ENCODE results near the gene ANKRD13D. TPM values are rescaled to one million over a fixed set of nuclear protein-coding genes. Genes with fewer than 3 reads are reported as not detected.

Gene ANKRD13D
- total and polyA plus RNA-seq, 2 of the 8 experiments (the other 6 are each of a cell fraction or from before 2014, with no cell fraction given): 24.9 to 26.5 TPM

DNA sequence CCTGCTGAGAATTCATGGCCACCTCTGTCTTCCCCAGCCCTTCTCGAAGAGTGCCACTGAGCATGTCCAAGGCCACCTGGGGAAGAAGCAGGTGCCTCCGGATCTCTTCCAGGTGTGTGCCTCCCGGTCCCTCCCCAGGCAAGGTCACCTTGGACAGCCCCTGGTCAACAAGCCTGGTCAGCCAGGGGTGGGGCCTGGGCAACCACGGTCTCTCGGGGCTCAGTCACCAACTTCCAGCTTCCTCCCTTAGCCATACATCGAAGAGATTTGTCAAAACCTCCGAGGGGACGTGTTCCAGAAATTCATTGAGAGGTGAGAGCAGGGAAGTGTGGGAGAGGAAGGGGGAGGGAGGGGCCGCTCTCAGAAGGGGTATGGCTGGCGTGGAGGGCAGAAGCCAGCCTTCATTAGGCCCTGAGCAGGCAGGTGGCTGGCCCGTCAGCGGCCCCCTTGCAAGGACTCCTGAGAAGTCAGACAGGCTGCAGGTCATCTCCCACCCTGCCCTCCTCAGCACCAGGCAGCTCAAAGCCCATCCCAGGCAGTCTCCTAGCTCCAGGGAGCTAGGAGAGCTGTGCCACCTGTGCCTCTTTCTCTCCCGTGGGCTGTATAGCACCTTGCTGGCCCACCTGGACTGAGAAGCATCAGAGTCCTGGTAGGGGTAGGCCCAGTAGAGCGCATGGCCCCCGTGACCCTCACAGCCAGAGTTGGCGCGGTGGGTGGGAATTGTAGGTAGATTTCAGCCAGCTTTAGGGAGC lies 9.3 kb upstream of the ANKRD13D start:
- no peak for FAIRE-seq
- peaks cover 12 to 41% (median 37%) of the 10 kb centered on the region in 4 experiments for H3K36me3 ChIP-seq (ENCODE audit: control insufficient read depth in 2 of 4, insufficient read depth in 4 of 4, low read length in 3 of 4)

More for the DNA sequence above, 9.3 kb upstream of the ANKRD13D start:
- no peak overlapping the region for H3K4me2 ChIP-seq (ENCODE audit: insufficient read depth in 1 of 2, low read depth in 2 of 2, low read length in 2 of 2)
- DNase-seq (ENCODE audit: low read depth in 1 of 2, low spot score in 2 of 2): no peak
- H3K14ac ChIP-seq (ENCODE audit: insufficient read length): no peak overlapping the region
- no peak overlapping the region for H2BK12ac ChIP-seq (ENCODE audit: low read depth, low read length)
- no peak overlapping the region for H2AFZ ChIP-seq (ENCODE audit: low read length)
- peaks cover 0 to 24% (median 15%) of the 10 kb centered on the region in 4 experiments; a peak in 6 of 7 replicates for H3K4me1 ChIP-seq (replicated peaks in 1 of 4; ENCODE audit: control insufficient read depth in 3 of 4, insufficient read depth in 4 of 4, low read length in 3 of 4)
- H2BK5ac ChIP-seq (ENCODE audit: low read depth, low read length): no peak overlapping the region
- no peak overlapping the region for H2AK5ac ChIP-seq (ENCODE audit: low read depth, low read length)
- ChIA-PET CTCF (ENCODE audit: partially characterized antibody) (interaction anchor here (0.6 to 3.7 kb wide), 6 partner anchors 8 to 110 kb away, joined by 3 to 27 read pairs (median 4); partner anchors contain the start of genes ANKRD13D and GRK2), POLR2A (ENCODE audit: partially characterized antibody) (interaction anchor here (1.2 to 1.4 kb wide), 2 partner anchors 9 to 13 kb away, joined by 4 to 7 read pairs; partner anchors contain the start of gene GRK2)
- no peaks in the 10 kb centered on the region; the same call in 1 of the 2 replicates for H3K23me2 ChIP-seq (ENCODE audit: low read depth, low read length)
- no peak overlapping the region for H2BK20ac ChIP-seq (ENCODE audit: low read length)
- H4K8ac ChIP-seq (ENCODE audit: extremely low read depth, insufficient read depth, low read length): no peak overlapping the region
- H3K9ac ChIP-seq (replicated peaks in 1 of 4; ENCODE audit: extremely low read depth in 1 of 4, low read depth in 3 of 4, low read length in 3 of 4): no peak overlapping the region
- H3K79me1 ChIP-seq (ENCODE audit: low read depth, low read length): peaks cover 6% of the 10 kb centered on the region; the same call in 1 of the 2 replicates
- H4K5ac ChIP-seq (ENCODE audit: insufficient read length, low read depth, low read length): no peak overlapping the region
- no peak overlapping the region for H3K18ac ChIP-seq (ENCODE audit: extremely low read depth, low read length)
- no peak overlapping the region for H3K4ac ChIP-seq (replicated peaks; ENCODE audit: insufficient read length, low read depth, low read length)
- H3K79me2 ChIP-seq (ENCODE audit: control insufficient read depth in 1 of 2, insufficient read depth in 2 of 2, low read length in 2 of 2): peaks cover 0 to 10% of the 10 kb centered on the region in 2 experiments; a peak in 1 of 4 replicates
- H3K27me3 ChIP-seq (replicated peaks in 1 of 4; ENCODE audit: control insufficient read depth in 3 of 4, extremely low read depth in 1 of 4, insufficient read depth in 3 of 4, low read length in 3 of 4): no peaks in the 10 kb centered on the region
- H4K91ac ChIP-seq (replicated peaks; ENCODE audit: insufficient read length, low read length): no peak overlapping the region
- WGBS, 2 experiments (ENCODE audit: extremely low coverage in 1 of 2, insufficient coverage in 1 of 2, insufficient read length in 1 of 2, insufficient replicate concordance in 2 of 2, low coverage in 1 of 2, low lambda C conversion rate in 2 of 2, missing lambda C conversion rate in 1 of 2): 92% methylated on average over 15 of the region's 17 CpGs; no CpG with 5 or more reads in 1 of the 2 experiments
- TF ChIP-seq, protein P1, sequence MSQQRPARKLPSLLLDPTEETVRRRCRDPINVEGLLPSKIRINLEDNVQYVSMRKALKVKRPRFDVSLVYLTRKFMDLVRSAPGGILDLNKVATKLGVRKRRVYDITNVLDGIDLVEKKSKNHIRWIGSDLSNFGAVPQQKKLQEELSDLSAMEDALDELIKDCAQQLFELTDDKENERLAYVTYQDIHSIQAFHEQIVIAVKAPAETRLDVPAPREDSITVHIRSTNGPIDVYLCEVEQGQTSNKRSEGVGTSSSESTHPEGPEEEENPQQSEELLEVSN (IDR thresholded peaks at IDR 0.05): no peak
- TF ChIP-seq RFX5 (IDR thresholded peaks at IDR 0.05; ENCODE audit: borderline replicate concordance, low read depth, low read length) (no peak), BRCA1 (IDR thresholded peaks at IDR 0.05; ENCODE audit: low read depth, low read length) (no peak), EZH2 (IDR thresholded peaks at IDR 0.05; ENCODE audit: low read depth, low read length, severe bottlenecking) (no peak)
- TF ChIP-seq, protein P2, sequence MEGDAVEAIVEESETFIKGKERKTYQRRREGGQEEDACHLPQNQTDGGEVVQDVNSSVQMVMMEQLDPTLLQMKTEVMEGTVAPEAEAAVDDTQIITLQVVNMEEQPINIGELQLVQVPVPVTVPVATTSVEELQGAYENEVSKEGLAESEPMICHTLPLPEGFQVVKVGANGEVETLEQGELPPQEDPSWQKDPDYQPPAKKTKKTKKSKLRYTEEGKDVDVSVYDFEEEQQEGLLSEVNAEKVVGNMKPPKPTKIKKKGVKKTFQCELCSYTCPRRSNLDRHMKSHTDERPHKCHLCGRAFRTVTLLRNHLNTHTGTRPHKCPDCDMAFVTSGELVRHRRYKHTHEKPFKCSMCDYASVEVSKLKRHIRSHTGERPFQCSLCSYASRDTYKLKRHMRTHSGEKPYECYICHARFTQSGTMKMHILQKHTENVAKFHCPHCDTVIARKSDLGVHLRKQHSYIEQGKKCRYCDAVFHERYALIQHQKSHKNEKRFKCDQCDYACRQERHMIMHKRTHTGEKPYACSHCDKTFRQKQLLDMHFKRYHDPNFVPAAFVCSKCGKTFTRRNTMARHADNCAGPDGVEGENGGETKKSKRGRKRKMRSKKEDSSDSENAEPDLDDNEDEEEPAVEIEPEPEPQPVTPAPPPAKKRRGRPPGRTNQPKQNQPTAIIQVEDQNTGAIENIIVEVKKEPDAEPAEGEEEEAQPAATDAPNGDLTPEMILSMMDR (IDR thresholded peaks at IDR 0.05; ENCODE audit: control extremely low read depth in 1 of 3, insufficient read depth in 1 of 3, low read depth in 1 of 3, low read length in 3 of 3): no peak
- no peak overlapping the region for H3K27ac ChIP-seq (ENCODE audit: low read depth, low read length)
- H3K56ac ChIP-seq (replicated peaks; ENCODE audit: insufficient read length, low read depth, low read length): no peak overlapping the region
- H4K20me1 ChIP-seq (replicated peaks in 1 of 2; ENCODE audit: control insufficient read depth in 1 of 2, insufficient read depth in 2 of 2, low read length in 2 of 2): peaks cover 0 to 7% of the 10 kb centered on the region in 2 experiments
- no peaks in the 10 kb centered on the region for H3K9me3 ChIP-seq (ENCODE audit: insufficient read depth in 2 of 2, low read depth in 1 of 2, low read length in 1 of 2)
- H2BK120ac ChIP-seq (replicated peaks; ENCODE audit: low read depth, low read length): no peak overlapping the region
- H3K23ac ChIP-seq (ENCODE audit: insufficient read length): no peak overlapping the region
- no peak overlapping the region for H3K4me3 ChIP-seq (ENCODE audit: extremely low read depth in 1 of 4, insufficient read depth in 2 of 4, low read depth in 3 of 4, low read length in 4 of 4)
- no peak overlapping the region for H2BK15ac ChIP-seq (ENCODE audit: low read length)
